IMR-90 (cell line): ENCODE results near the gene DUT. TPM values are rescaled to one million over a fixed set of nuclear protein-coding genes. Genes with fewer than 3 reads are reported as not detected.

Experiments
- ATAC-seq: fragments of 200-7000 bp; cut with Tn5 transposase; 2 replicates; pipeline ENCODE4 v1.9.1; 2020; ENCODE audit warnings: low read depth, mild to moderate bottlenecking, moderate library complexity
- BruUV-seq: library from RNA; stranded (reverse); fragments of 400-500 nt; replicated peaks from 2 replicates; lab custom pipeline; 2021; lab: Mats Ljungman, UMichigan
- CTCF ChIA-PET: fragments of 300-600 bp; formaldehyde crosslinking; extraction: SDS; loops from one replicate; lab custom pipeline; 2021; ENCODE audit warnings: antibody characterized with exemption; lab: Yijun Ruan, JAX
- POLR2A ChIA-PET: fragments of 300-600 bp; sonication (Branson Sonifier 250); formaldehyde crosslinking; loops from one replicate; lab custom pipeline; 2022; ENCODE audit warnings: antibody characterized with exemption; ENCODE audit not compliant: unreplicated experiment; lab: Charles Lee
- DNase-seq: peaks from one replicate; pipeline ENCODE4 v3.0.0; 2013
- H2AFZ ChIP-seq: replicated peaks from 2 replicates; pipeline ENCODE3; 2013; ENCODE audit warnings: low read length, mild to moderate bottlenecking; ENCODE audit not compliant: poor library complexity
- H2AK5ac ChIP-seq: 2 replicates; pipeline ENCODE4 v1.6.1; 2013; ENCODE audit warnings: low read depth, low read length, inconsistent platforms
- H2AK9ac ChIP-seq: replicated peaks from 2 replicates; pipeline ENCODE3; 2013; ENCODE audit warnings: mild to moderate bottlenecking, low read depth, low read length, moderate library complexity; ENCODE audit not compliant: poor library complexity
- H2BK120ac ChIP-seq: 2 replicates; pipeline ENCODE4 v1.6.1; 2013; ENCODE audit warnings: low read depth, low read length, inconsistent platforms
- H2BK15ac ChIP-seq: 3 replicates; pipeline ENCODE4 v1.6.1; 2013; ENCODE audit warnings: low read depth, low read length, inconsistent platforms
- H2BK20ac ChIP-seq: 2 replicates; pipeline ENCODE4 v1.6.1; 2013; ENCODE audit warnings: low read depth, mild to moderate bottlenecking, inconsistent platforms, low read length, moderate library complexity
- H2BK5ac ChIP-seq: 2 replicates; pipeline ENCODE4 v1.6.1; 2013; ENCODE audit warnings: mild to moderate bottlenecking, low read depth, low read length, inconsistent platforms; ENCODE audit not compliant: poor library complexity, severe bottlenecking
- H3K14ac ChIP-seq: replicated peaks from 2 replicates; pipeline ENCODE4 v1.6.1; 2013; ENCODE audit warnings: low read depth, low read length, inconsistent platforms
- H3K18ac ChIP-seq: 2 replicates; pipeline ENCODE4 v1.6.1; 2013; ENCODE audit warnings: low read depth, low read length, control low read depth
- H3K23ac ChIP-seq: 2 replicates; pipeline ENCODE4 v1.6.1; 2013; ENCODE audit warnings: low read depth, low read length, inconsistent platforms
- H3K27ac ChIP-seq: 2 replicates; pipeline ENCODE4 v1.5.1; 2013; ENCODE audit warnings: mild to moderate bottlenecking, control low read depth, low read length; ENCODE audit not compliant: insufficient read depth
- H3K27me3 ChIP-seq: 2 replicates; pipeline ENCODE4 v1.6.1; 2013; ENCODE audit warnings: low read length; ENCODE audit not compliant: control insufficient read depth, insufficient read depth
- H3K36me3 ChIP-seq: 2 replicates; pipeline ENCODE4 v1.6.1; 2013; ENCODE audit warnings: low read length, mixed read lengths; ENCODE audit not compliant: control insufficient read depth, insufficient read depth
- H3K4ac ChIP-seq: 2 replicates; pipeline ENCODE4 v1.6.1; 2013; ENCODE audit warnings: low read depth, low read length, inconsistent platforms
- H3K4me1 ChIP-seq: 2 replicates; pipeline ENCODE4 v1.6.1; 2013; ENCODE audit warnings: low read length, mixed read lengths; ENCODE audit not compliant: control insufficient read depth, insufficient read depth
- H3K4me2 ChIP-seq: 2 replicates; pipeline ENCODE4 v1.6.1; 2013; ENCODE audit warnings: low read depth, mild to moderate bottlenecking, control low read depth, low read length, moderate library complexity
- H3K4me3 ChIP-seq: 2 replicates; pipeline ENCODE4 v1.5.1; 2013; ENCODE audit warnings: low read depth, mild to moderate bottlenecking, control low read depth, low read length, moderate library complexity; ENCODE audit not compliant: insufficient read depth
- H3K56ac ChIP-seq: 2 replicates; pipeline ENCODE4 v1.6.1; 2013; ENCODE audit warnings: low read length, inconsistent platforms; ENCODE audit not compliant: insufficient read depth; ENCODE audit errors: extremely low read depth
- H3K79me1 ChIP-seq, 2 experiments: 2 replicates each; pipeline ENCODE4 v1.6.1; 2013; ENCODE audit warnings: low read length in 2 of 2, inconsistent platforms in 1 of 2, low read depth in 1 of 2
- H3K9ac ChIP-seq: 2 replicates; pipeline ENCODE4 v1.6.1; 2013; ENCODE audit warnings: low read depth, low read length, control low read depth
- H3K9me1 ChIP-seq: 2 replicates; pipeline ENCODE4 v1.6.1; 2013; ENCODE audit warnings: low read length, inconsistent platforms; ENCODE audit not compliant: insufficient read depth
- H3K9me3 ChIP-seq: 2 replicates; pipeline ENCODE4 v1.6.1; 2013; ENCODE audit warnings: low read length; ENCODE audit not compliant: control insufficient read depth, insufficient read depth
- H4K20me1 ChIP-seq: 2 replicates; pipeline ENCODE4 v1.6.1; 2013; ENCODE audit warnings: low read length, inconsistent platforms; ENCODE audit not compliant: insufficient read depth
- H4K5ac ChIP-seq: 2 replicates; pipeline ENCODE4 v1.6.1; 2013; ENCODE audit warnings: mild to moderate bottlenecking, low read depth, low read length, control low read depth
- H4K8ac ChIP-seq, 2 experiments: 2 replicates each; pipeline ENCODE4 v1.6.1; 2013; ENCODE audit warnings: low read depth in 2 of 2, low read length in 2 of 2, control low read depth in 1 of 2, inconsistent platforms in 1 of 2
- H4K91ac ChIP-seq: 2 replicates; pipeline ENCODE4 v1.6.1; 2013; ENCODE audit warnings: low read depth, low read length, inconsistent platforms; ENCODE audit not compliant: insufficient read depth
- BHLHE40 ChIP-seq: fragments of 150-350 bp; IDR thresholded peaks from 2 replicates; pipeline ENCODE4 v1.6.1; 2016; ENCODE audit warnings: mild to moderate bottlenecking, low read depth, low read length
- CTCF ChIP-seq: conservative IDR thresholded peaks from 2 replicates; pipeline ENCODE4 v1.5.1; 2012; ENCODE audit warnings: mild to moderate bottlenecking, low read depth, low read length, improper control_type of control experiment
- ELK1 ChIP-seq: fragments of 150-350 bp; IDR thresholded peaks from 2 replicates; pipeline ENCODE4 v1.6.1; 2016; ENCODE audit warnings: low read depth, mild to moderate bottlenecking, low read length, moderate library complexity, borderline replicate concordance
- FOS ChIP-seq: fragments of 150-350 bp; IDR thresholded peaks from 2 replicates; pipeline ENCODE4 v1.6.1; 2016; ENCODE audit warnings: low read depth, low read length
- MAZ ChIP-seq: IDR thresholded peaks from 2 replicates; pipeline ENCODE4 v1.6.1; 2012; ENCODE audit warnings: low read depth, mild to moderate bottlenecking, low read length, improper control_type of control experiment, moderate library complexity, borderline replicate concordance
- MXI1 ChIP-seq: IDR thresholded peaks from 2 replicates; pipeline ENCODE4 v1.6.1; 2012; ENCODE audit warnings: low read depth, mild to moderate bottlenecking, low read length, moderate library complexity, borderline replicate concordance
- RCOR1 ChIP-seq: IDR thresholded peaks from 2 replicates; pipeline ENCODE4 v1.6.1; 2012; ENCODE audit warnings: mild to moderate bottlenecking, low read length, improper control_type of control experiment; ENCODE audit not compliant: insufficient replicate concordance
- RFX5 ChIP-seq: IDR thresholded peaks from 2 replicates; pipeline ENCODE4 v1.8.0; 2012; ENCODE audit warnings: low read depth, mild to moderate bottlenecking, low read length, moderate library complexity
- SMC3 ChIP-seq: fragments of 150-350 bp; IDR thresholded peaks from 2 replicates; pipeline ENCODE4 v1.6.1; 2016; ENCODE audit warnings: low read depth, mild to moderate bottlenecking, antibody characterized with exemption, low read length, moderate library complexity
- USF2 ChIP-seq: fragments of 150-350 bp; IDR thresholded peaks from 2 replicates; pipeline ENCODE4 v1.6.1; 2017; ENCODE audit warnings: mild to moderate bottlenecking, antibody characterized with exemption, low read length, low read depth
- WGBS, 2 experiments: methylation state at CpG; one replicate each; pipeline versions ENCODE4 v1.1.5 to v1.1.7; 2013; ENCODE audit warnings: missing lambda C conversion rate in 2 of 2; ENCODE audit not compliant: insufficient read length in 1 of 2; ENCODE audit errors: extremely low coverage in 2 of 2; 5-methylcytosine and 5-hydroxymethylcytosine counted together
- dilution Hi-C: fragments of 300-500 bp; cut with HindIII; formaldehyde crosslinking; loops from one replicate; pipeline ENCODE4 v1.14.3; 2018; ENCODE audit warnings: low sequenced_read_pairs; ENCODE audit not compliant: unreplicated experiment
- in situ Hi-C: fragments of 300-500 bp; cut with MboI; formaldehyde crosslinking; loops from 3 replicates; pipeline ENCODE4 v1.14.3; 2019; ENCODE audit warnings: low sequenced_read_pairs, inconsistent platforms, mixed read lengths
- intact Hi-C: fragments of 100-400 bp; cut with micrococcal nuclease; formaldehyde crosslinking; loops from 2 replicates; pipeline ENCODE4 v1.10.0; 2022
- polyA plus RNA-seq, 3 experiments: library from polyadenylated mRNA; depleted of rRNA; stranded (reverse); fragments of >200 nt; gene quantifications; 2 replicates each; pipeline ENCODE4 v1.2.3, GENCODE V29; 2012; ENCODE audit warnings: low replicate concordance in 1 of 3
- total RNA-seq: library from RNA; depleted of rRNA; stranded (reverse); fragments of >200 nt; gene quantifications from 2 replicates; pipeline ENCODE4 v1.2.3, GENCODE V29; 2012

Gene DUT
- total and polyA plus RNA-seq, 2 of the 4 experiments (the other 2 are of a cell fraction): 18.8 to 36.4 TPM

GRCh38 chr15:48330105-48330785 is 984 bp upstream of the DUT start:
- no TSS peak for BruUV-seq
- no peak overlapping the region for H2BK15ac ChIP-seq
- no peak for TF ChIP-seq MAZ
- no peak for TF ChIP-seq RFX5
- no peak for TF ChIP-seq MXI1
- no peak for TF ChIP-seq SMC3
- no peak for TF ChIP-seq USF2
- TF ChIP-seq CTCF: no peak
- TF ChIP-seq RCOR1: no peak
- no peak for TF ChIP-seq FOS
- TF ChIP-seq BHLHE40: no peak
- TF ChIP-seq ELK1: no peak
- H2AK9ac ChIP-seq: no peak overlapping the region
- H4K20me1 ChIP-seq: peaks cover 10% of the 10 kb centered on the region
- H4K8ac ChIP-seq: peak overlapping the region; percentile 57 to 69; a peak in 3 of 4 replicates
- H2AK5ac ChIP-seq: no peak overlapping the region
- dilution Hi-C loops (no loop called here), intact Hi-C loops (no loop called here), in situ Hi-C loops (no loop called here)
- H3K9me1 ChIP-seq: peaks cover 4% of the 10 kb centered on the region
- peak overlapping the region; percentile 4; the same call in 1 of the 2 replicates for H3K27ac ChIP-seq
- H4K91ac ChIP-seq: no peak overlapping the region
- DNase-seq (peak; percentile 8), ATAC-seq (no peak)
- peak overlapping the region; percentile 14; the same call in 1 of the 2 replicates for H3K23ac ChIP-seq
- H2BK5ac ChIP-seq: peak overlapping the region; percentile 86
- peak overlapping the region; percentile 95 for H3K4me3 ChIP-seq
- no peak overlapping the region for H2BK20ac ChIP-seq
- H2BK120ac ChIP-seq: no peak overlapping the region
- peaks cover 6 to 36% of the 10 kb centered on the region in 2 experiments; a peak in 3 of 4 replicates for H3K79me1 ChIP-seq
- peak overlapping the region; percentile 90; the same call in 1 of the 2 replicates for H3K9ac ChIP-seq
- no peak overlapping the region for H2AFZ ChIP-seq
- CTCF ChIA-PET: no interaction called here
- H3K36me3 ChIP-seq: peaks cover 4% of the 10 kb centered on the region
- H3K4me2 ChIP-seq: peak overlapping the region; percentile 65
- no peak overlapping the region for H3K18ac ChIP-seq
- no peaks in the 10 kb centered on the region for H3K27me3 ChIP-seq
- peak overlapping the region; percentile 82 for H3K56ac ChIP-seq
- peaks cover 3% of the 10 kb centered on the region for H3K4me1 ChIP-seq
- H4K5ac ChIP-seq: peak overlapping the region; percentile 34; the same call in 1 of the 2 replicates
- POLR2A ChIA-PET: no interaction called here
- peak overlapping the region; percentile 20; the same call in 1 of the 2 replicates for H3K4ac ChIP-seq
- WGBS, 2 experiments: 0% methylated on average over 2 of the region's 11 CpGs; no CpG with 5 or more reads in 1 of the 2 experiments
- H3K9me3 ChIP-seq: no peaks in the 10 kb centered on the region
- peak overlapping the region; percentile 10; the same call in 1 of the 2 replicates for H3K14ac ChIP-seq
